ENCODE results near the gene PTH2R. TPM values are rescaled to one million over a fixed set of nuclear protein-coding genes. Genes with fewer than 3 reads are reported as not detected.

Gene PTH2R
- total RNA-seq, 1 donor from 2014 or later, result not detected

Other genes starting within 250 kb of the PTH2R start
- gene CRYGA, start 243.2 kb upstream of the PTH2R start, total RNA-seq (ENCODE audit: insufficient read depth, low replicate concordance), result not detected
- not detected for gene C2orf80, start 216.8 kb upstream of the PTH2R start, total RNA-seq (ENCODE audit: insufficient read depth, low replicate concordance)
- gene IDH1, start 151.7 kb upstream of the PTH2R start, total RNA-seq (ENCODE audit: insufficient read depth, low replicate concordance), result 122 TPM
- 29.6 TPM for gene PIKFYVE, start 140.5 kb upstream of the PTH2R start, total RNA-seq (ENCODE audit: insufficient read depth, low replicate concordance)

Measured in umbilical cord (tissue), 1 donor.